H1 (cell line): ENCODE results near the gene MIB1.

Experiments used
- CTCF ChIP-seq, 3 experiments: IDR thresholded peaks; 1 replicate in 2 of 3; 2 replicates in 1 of 3; pipeline versions ENCODE4 v1.5.1 to v1.6.1; 2011; ENCODE audit warnings: low read length in 3 of 3, mild to moderate bottlenecking in 3 of 3, inconsistent platforms in 2 of 3, low read depth in 1 of 3, moderate library complexity in 1 of 3; ENCODE audit not compliant: insufficient read depth in 1 of 3; ENCODE audit errors: control extremely low read depth in 1 of 3
- EGR1 ChIP-seq: IDR thresholded peaks from 2 replicates; pipeline ENCODE4 v1.6.1; 2011; ENCODE audit warnings: low read depth, low read length, borderline replicate concordance
- EP300 ChIP-seq, 2 experiments: IDR thresholded peaks; 1 replicate in 1 of 2; 2 replicates in 1 of 2; pipeline ENCODE4 v1.6.1; 2011 to 2012; ENCODE audit warnings: low read depth in 2 of 2, low read length in 2 of 2, mild to moderate bottlenecking in 2 of 2, borderline replicate concordance in 1 of 2, inconsistent platforms in 1 of 2, moderate library complexity in 1 of 2
- NRF1 ChIP-seq: IDR thresholded peaks from 2 replicates; pipeline ENCODE4 v1.6.1; 2011; ENCODE audit warnings: mild to moderate bottlenecking, low read depth, low read length, improper control_type of control experiment
- POLR2A ChIP-seq, 2 experiments: IDR thresholded peaks; 1 replicate in 1 of 2; 2 replicates in 1 of 2; pipeline ENCODE4 v1.6.1; 2011; ENCODE audit warnings: low read depth in 2 of 2, low read length in 2 of 2, mild to moderate bottlenecking in 2 of 2; ENCODE audit errors: control extremely low read depth in 1 of 2
- SUZ12 ChIP-seq: fragments of 200-600 bp; sonication (generic); IDR thresholded peaks from 2 replicates; pipeline ENCODE4 v1.6.1; 2012; ENCODE audit warnings: mild to moderate bottlenecking, inconsistent platforms, low read length, moderate library complexity, mixed read lengths
- TAF1 ChIP-seq: IDR thresholded peaks from 2 replicates; pipeline ENCODE4 v1.6.1; 2011; ENCODE audit warnings: mild to moderate bottlenecking, low read depth, low read length
- YY1 ChIP-seq: IDR thresholded peaks from 2 replicates; pipeline ENCODE4 v1.6.1; 2011; ENCODE audit warnings: low read depth, mild to moderate bottlenecking, low read length

- no peak for TF ChIP-seq CTCF (IDR thresholded peaks at IDR 0.05; ENCODE audit: control extremely low read depth in 1 of 3, insufficient read depth in 1 of 3, low read depth in 1 of 3, low read length in 3 of 3)
- TF ChIP-seq POLR2A (IDR thresholded peaks at IDR 0.05; ENCODE audit: control extremely low read depth in 1 of 2, low read depth in 2 of 2, low read length in 2 of 2), result no peak
- no peak for TF ChIP-seq EGR1
- TF ChIP-seq NRF1, result no peak
- no peak for TF ChIP-seq EP300 (IDR thresholded peaks at IDR 0.05; ENCODE audit: borderline replicate concordance in 1 of 2, low read depth in 2 of 2, low read length in 2 of 2)
- TF ChIP-seq YY1, result no peak
- TF ChIP-seq TAF1, result no peak
- TF ChIP-seq SUZ12, result no peak
Observed at GRCh38 chr18:21722687-21723086, 17.9 kb upstream of the MIB1 start.
